GM19452 (cell line): Measurements from ENCODE around the gene ERP27.

Experiments
- ATAC-seq: cut with Tn5 transposase; IDR thresholded peaks from one replicate; pipeline ENCODE4 v1.9.1; 2021; ENCODE audit not compliant: unreplicated experiment

The ERP27 gene

DNA sequence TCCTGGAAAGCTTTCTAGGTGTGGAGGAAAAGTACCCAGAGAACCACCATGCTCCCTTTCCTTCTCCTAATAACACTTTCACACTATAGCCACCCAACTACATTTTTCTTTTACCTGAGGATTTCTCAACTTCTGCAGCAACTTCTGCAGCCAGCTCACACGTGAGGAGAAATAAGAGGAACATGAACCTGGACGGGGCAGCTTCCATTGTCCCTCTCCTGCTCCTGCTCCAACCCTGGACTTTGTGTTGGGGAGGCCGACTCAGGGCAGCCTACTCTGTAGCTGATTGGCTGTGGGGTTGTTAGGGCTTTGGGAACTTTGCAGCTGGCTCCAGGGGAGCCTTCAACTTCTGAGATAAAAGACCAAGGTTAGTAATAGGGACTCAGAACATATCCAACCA, at the start of gene ERP27:
Gene ERP27, minus strand, starts transcription at position 237 of the 400 bp plus-strand sequence. Its CDS starts 29 bp downstream, at position 208.
- ATAC-seq, result no peak

- ATAC-seq, result no peak
These were observed 49.7 kb upstream of the ERP27 start for GRCh38 chr12:14988035-14988434.

DNA sequence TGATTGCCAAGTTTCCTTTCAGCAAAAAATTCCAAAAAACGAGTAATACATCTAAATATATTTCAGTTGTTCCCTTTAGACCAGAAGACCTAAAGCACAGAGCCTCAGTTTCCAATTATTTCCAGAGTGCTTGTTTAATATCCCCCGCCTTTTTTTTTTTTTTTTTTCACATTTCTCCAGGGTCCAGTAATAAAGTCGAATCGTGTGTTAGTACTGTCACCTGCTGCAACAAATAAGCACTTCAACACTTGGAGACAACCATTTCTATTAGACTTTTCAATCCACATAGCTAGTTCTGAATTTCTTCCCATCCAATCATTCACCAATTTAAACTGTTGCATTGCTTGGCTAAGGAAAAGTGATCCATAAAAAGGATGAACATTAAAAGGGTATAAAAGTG, 48.1 kb upstream of the ERP27 start:
- ATAC-seq, result no peak

DNA sequence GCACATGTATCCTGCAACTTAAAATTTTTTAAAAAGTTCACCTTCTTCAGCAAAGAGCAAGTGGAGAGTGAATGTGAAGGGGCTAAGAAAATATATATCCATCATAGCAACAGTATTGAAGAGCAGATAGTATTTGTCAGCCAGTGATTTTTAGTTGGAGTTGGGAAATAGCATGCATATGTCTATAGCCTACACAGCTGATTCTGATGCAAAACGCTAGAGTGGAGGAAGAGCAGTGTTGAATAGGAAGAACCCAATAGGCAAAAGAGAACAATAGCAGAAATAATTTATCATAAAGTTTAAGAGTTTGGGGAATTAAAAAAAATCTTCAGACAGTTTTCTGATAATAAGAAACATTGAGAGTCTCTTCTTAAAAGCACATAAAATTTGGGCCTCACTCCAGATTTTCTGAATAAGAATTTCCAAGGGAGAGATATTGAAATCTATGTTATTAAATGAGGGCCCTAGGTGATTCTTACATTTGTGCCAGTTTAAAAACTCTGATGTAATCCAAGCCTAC, 46.5 kb upstream of the ERP27 start:
- ATAC-seq, result no peak

- no peak for ATAC-seq
These were observed 45.7 kb upstream of the ERP27 start for GRCh38 chr12:14984036-14984435.

DNA sequence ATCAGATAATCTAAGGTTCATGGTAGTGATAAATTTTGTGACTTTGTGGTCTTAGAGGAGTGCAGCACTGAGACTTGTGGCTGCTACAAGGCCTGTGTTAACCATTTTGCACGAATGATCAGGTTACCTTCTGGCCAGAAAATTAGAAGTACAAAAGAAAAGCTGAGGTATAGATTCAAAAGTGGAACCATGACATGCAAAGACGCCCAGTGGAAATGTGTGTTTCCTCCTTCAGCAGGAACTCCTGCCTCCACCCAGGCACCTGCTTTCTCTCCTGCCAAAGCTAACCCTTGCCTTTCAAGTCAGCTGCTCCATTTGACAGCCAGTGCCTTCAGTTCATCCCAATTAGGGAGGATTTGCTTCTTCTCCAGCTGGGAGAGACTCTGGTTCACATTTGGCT, 44.7 kb upstream of the ERP27 start:
- no peak for ATAC-seq

- no peak for ATAC-seq
These were observed 44.2 kb upstream of the ERP27 start for GRCh38 chr12:14982562-14982961.

DNA sequence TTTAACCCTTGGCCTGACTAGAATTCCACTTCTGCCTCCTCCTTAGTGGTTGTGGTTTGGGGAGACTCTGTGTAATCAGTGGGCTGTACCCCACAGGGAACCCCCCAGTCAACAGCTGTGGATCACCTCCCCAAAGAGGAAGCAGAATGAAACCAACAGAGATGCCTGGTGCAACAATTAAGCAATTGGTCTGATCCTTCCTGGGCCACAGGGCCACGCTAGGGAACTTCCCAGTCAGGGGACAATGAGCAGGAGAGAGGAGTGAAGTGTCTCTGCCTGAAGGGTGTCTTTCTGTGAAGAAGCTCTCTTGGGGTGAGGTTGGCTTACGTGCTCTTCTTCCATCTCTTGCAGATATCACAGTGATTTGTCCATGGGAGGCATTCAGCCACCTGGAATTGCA, 42.7 kb upstream of the ERP27 start:
- ATAC-seq, result no peak

DNA sequence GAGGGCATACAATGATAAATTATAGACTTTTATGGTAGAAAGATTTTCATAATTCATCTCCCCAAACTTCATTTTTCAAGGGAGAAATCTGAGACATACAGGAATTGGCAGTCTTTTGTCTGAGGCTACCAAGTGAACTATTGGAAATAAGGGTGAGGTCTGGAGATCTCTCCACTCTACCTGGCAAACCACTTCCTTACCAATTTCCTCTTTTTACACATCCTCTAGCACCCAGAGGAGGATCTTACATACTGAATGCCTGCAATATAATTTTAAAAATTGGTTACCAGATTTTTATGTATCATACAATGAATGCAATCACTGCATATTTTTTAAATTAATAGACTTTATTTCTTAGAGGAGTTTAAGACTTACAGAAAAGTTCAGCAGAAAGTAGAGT, 41.1 kb upstream of the ERP27 start:
- ATAC-seq, result no peak

DNA sequence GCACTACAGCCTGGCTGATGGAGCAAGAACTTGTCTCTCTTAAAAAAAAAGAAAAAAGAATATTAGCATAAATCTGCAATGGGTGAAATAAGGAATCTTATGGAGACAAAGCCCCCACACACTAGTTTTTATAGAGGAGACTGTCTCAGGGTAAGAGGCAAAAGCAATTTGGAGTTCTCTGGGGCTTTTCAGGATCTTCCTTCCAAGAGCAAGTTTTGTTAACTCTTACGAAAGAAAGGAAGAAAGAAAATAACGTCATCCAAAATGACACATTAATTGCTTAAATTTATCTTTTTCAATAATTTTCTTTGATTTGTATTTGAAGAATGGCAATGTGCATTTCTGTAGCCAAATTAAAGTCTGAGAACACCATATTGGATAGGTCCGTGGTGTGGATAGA, 38.3 kb upstream of the ERP27 start:
- ATAC-seq, result no peak

DNA sequence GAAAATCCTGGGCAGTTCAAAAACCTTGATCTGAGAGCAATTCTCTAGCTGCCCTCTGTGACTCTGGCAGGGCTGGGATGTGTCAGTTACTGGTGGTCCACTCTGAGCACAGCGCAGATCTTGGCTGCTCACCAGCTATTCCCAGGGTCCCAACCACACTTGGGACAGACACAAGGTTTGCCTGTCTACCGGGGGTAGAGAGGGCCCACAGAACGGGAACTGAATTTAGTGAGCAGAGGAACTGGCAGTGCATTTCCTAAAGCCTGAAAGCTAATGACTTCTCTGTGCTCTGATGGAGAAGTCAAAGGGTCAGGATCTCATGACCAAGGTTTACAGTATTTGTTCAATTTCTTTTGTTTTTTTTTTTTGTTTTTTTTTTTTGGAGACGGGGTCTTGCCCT, 37.1 kb upstream of the ERP27 start:
- ATAC-seq, result no peak

DNA sequence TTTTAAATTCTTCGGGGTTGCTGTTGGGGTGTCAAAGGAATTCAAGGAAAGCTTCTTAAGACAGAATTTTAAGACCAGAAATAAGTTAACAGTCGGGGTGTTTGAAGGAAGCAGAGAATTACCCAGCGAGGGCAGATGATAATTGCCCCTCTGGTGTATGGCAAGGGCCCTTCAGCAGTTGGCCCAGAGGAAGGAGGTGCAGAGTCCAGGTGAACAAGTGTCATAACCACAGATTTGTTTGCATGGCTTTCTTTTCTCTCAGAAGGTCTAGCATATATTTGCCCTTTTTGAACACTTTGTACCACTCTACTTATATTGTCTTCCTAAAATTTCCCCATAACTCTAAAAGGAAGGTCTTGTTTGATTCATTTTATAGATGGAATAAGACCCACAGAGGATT, 36.3 kb upstream of the ERP27 start:
- no peak for ATAC-seq

DNA sequence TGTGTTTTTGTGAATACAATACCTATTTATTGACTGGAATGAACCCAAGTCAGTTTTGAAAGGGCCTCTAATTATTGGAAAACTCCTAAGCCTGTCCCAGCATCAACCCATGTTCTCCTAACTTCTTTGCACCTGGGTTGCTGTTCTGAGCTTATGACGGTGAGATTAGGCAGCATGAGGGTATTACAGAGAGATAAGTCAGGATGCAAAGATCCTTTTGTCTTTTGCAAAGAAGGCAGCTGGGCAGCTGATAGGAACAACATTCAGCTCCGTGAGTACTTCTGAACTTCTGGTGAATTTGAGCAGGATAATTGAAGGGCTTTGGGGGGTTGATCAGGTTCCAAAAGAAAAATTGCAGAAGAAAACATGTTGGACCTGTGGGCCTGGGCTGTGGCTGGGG, 34.5 kb upstream of the ERP27 start, which contains the start of gene PDE6H:
Gene PDE6H, plus strand, starts transcription at position 227 of the 400 bp plus-strand sequence. CDS start 4,971 bp downstream, outside the sequence.
- ATAC-seq, result no peak

- no peak for ATAC-seq
These were observed 32.1 kb upstream of the ERP27 start for GRCh38 chr12:14970473-14970872.

GRCh38 chr12:14968478-14968877, 30.1 kb upstream of the ERP27 start:
- no peak for ATAC-seq

DNA sequence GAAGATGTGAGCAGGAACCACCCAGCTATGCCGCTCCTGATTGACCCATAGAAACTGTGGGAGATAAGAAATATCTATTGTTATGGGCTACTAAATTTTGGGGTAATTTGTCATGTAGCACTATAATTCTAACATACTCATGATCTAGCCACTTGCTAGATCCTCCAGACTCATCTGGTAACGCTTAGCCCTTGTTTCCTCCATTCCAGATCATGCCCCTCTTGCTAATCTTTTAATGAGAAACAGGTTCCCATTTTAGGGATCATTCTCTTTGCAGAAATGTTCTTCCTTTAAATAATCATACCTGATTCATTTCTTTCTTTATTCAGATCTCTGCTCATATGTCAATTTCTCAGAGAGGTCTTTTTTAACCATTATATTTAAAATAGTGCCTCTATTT, 26.9 kb upstream of the ERP27 start:
- ATAC-seq, result no peak

DNA sequence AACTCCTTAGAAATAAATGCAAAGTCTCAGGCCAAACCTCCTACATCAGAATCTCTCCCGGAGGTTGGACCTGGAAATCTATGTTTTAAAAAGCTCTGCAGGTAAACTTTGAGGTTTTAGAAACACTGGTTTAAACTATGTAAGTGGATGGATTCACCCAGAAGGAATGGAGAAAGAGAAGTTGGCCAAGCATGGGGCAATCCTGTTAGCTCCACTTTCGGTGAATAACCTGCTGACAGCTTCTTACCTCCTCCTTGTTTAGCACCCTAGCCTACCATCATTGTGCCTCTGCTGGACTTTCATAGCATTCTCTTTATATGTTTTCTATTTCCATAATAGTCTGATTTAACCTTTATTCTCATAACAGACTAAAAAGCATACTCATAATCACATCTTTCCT, 26.1 kb upstream of the ERP27 start:
- ATAC-seq, result no peak

GRCh38 chr12:14963520-14963919, 25.2 kb upstream of the ERP27 start:
- no peak for ATAC-seq

- ATAC-seq, result no peak
These were observed 24.5 kb upstream of the ERP27 start for GRCh38 chr12:14962797-14963196.

DNA sequence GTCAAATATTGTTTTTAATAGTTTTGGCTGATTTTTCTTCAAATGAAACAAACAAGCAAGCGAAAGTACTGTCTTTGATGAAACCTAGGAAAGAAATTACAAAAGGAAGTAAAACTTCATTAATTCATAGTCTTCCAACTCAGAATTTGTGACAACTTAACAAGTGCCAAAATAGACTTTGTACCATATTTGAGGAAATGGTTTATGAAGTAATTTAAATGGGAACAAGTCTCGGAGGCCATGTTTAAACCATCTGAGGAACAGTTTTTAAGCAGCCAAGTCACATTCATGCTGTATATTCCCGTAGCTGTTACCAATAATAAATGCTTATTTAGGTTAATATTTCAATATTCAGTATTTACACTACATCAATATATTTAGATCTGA, 23.8 kb upstream of the ERP27 start:
- no peak for ATAC-seq

GRCh38 chr12:14961466-14962152, 23.3 kb upstream of the ERP27 start, which contains the start of gene ARHGDIB:
TSS of gene ARHGDIB (minus strand) at chr12:14961601. CDS start at chr12:14950712, 10,889 bp downstream.
- ATAC-seq, result peak; percentile 68

GRCh38 chr12:14960548-14961465, 22.5 kb upstream of the ERP27 start:
- ATAC-seq, result peak; percentile 38
